Head of caudate nucleus (tissue), 42 donors: ENCODE measurements around the gene NR1H4.

Experiments
- DNase-seq, 42 donors: peaks; one replicate each; pipeline versions ENCODE4 v3.0.0 to v3.0.0-alpha.2; 2020 to 2021; ENCODE audit warnings: mixed read lengths in 7 of 42
- intact Hi-C: fragments of 100-400 bp; cut with DNase I; formaldehyde crosslinking; loops from one replicate; pipeline ENCODE4 v1.15.0; 2022

NR1H4 gene

DNA sequence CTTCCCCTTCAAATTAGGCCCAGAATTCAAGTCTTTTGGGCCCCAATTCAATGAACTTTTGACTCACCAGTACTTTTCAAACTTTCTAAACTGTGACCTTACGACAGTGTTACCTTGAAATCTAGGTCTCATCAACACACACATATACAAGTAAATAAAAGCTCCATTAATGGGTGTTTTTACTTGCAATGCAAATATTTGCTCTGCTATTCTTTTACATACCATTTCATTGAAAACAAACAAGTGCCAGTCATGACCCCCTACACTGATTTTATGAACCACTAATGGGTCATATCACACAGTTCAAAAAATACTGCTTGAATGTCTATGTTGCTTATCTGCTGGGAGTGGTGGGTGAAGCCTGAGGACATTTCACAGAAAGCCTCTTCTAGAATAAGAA lies 9.1 kb upstream of the NR1H4 start:
- DNase-seq, result no peak
- intact Hi-C loops, result no loop called here

DNA sequence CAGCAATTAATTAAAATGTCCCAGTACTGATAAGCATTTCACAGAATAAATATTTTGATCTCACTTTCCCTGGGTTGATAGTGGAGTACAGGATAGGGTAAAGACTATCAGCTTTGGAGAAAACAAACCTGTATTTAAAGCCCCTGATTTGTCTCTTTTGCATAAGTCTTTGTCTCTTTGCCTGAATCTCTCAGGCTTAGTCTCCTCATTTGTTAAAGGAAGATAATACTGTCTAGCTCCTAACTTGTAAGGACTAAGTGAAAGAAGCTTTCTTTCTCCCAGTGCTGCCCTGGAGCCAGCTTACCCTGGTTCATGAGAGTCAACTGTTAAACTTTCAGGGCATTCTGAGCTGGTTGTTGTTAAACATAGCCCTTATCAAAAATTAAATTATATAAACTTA lies 5.5 kb upstream of the NR1H4 start:
- intact Hi-C loops, result no loop called here
- no peak for DNase-seq

DNA sequence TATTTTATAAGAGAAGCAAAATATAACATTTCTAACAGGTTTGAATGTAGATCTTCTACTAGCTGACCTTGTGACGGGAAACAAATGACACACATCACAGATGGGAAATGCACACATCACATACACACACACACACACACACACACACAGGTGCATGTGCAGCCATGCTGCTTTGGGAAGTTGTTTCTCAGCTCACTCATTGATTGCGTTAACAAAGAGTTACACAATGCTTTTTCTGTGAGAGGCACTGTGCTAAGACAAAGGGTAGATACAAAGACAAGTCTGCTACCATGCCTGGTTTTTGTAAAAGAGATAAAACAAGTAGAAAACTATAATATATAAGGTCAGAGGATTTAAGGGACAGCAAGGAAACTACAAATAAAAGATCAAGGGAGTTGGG lies 1.3 kb upstream of the NR1H4 start:
- intact Hi-C loops, result no loop called here

DNA sequence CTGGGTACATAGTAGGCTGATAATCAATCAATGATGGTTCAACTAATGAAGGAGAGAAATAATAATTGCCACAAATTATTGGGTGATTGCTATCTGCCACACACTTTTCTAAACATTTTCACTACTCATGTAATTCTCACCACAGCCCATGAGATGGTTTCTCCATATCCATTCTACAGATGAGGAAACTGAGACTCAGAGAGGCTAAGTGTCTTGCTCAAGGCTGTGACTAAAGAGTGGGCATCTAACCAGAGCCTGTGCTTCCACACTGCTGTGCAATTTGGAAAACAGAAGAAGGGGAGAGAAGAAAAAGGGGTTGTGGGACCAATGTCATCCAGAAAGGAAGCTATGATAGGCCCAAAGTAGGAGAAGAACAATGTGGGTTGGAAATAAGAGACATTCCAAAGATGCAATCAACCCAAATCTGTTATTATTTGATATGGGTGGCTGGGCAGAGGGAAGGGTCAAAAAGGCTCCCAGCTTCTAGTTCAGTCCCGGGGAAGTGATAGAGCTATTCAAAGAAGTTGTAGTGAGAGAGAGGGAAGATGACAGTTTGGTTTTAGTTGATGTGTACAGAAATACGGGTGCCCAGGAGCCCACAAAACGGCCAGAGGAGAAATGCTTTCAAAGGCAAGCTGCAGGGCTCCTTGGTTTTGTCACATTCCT lies 483 bp upstream of the NR1H4 start:
- no peak for DNase-seq
- intact Hi-C loops, result no loop called here

More for the DNA sequence above, 1.3 kb upstream of the NR1H4 start:
- no peak for DNase-seq

DNA sequence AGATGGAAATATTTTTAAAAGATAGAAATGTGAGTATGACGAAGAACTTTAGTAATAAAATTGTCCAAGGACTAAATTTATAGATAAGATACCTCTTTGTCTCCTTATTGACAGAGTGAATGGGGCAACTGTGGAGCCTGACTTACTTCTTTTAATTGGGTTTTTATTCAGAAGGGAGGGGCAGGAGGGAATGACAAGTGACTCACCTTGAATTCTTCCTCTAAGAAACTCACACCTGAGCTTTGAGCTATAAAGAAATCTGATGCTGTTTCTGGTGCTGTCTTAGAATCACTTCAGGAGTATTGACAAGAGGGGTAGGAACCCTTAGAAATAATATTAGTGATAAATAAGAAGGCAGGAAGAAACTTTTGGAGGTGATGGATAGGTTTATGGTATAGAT lies 951 bp downstream of the NR1H4 start:
- intact Hi-C loops, result no loop called here
- DNase-seq, result no peak

DNA sequence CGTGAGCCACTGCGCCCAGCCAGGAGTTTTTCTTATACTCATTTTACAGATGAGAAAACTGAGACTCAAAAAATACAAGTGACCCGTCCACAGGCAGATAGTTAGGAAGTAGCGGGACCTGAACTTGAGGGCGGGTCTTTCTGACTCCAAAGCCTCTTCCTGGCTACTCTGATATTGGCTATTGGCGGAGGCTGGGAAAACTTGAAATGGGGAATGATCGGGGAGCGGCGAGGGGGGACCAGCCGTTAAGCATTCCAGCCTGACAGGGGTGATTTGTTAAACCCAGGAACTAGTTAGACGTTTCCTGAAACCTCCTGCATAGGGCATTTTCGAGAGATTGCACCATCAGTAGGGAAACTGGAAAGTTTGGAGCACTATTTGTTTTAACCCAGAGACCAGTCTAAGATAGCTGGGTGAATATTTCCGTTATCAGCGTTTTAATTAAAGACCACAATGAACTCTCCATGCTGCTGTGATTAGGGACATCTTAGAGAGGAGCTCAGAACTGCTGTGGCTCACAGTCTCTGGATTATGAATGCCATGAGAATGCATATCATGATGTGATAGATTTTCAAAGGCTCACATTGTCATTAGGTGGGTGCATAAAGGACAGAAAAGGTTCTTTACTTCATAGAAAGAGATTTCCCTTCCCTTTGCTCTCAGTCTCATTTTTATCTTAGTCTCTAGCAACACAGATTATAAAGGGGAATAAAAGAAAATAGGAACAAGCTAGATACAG lies 2.5 kb downstream of the NR1H4 start:
- no peak for DNase-seq

DNA sequence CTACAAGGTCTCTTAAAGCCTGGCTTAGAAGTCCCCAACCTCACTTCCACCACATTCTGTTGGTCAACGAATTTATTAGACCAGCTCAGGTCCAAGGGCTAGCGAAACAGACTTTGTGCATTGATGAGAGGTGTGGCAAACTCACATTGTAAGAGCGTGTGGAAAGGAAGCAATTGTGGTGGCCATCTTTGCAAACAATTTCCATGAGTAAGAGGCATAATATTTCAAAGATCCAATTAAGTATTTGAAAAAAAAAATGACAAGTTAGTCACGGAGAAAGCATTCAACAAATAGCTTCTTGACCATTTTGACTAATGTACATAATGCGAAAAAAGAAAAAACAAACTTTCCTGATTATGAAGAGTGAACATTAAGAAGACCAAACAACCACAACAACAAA lies 7.4 kb downstream of the NR1H4 start:
- no peak for DNase-seq
- intact Hi-C loops, result no loop called here

More for the DNA sequence above, 2.5 kb downstream of the NR1H4 start:
- intact Hi-C loops, result no loop called here

DNA sequence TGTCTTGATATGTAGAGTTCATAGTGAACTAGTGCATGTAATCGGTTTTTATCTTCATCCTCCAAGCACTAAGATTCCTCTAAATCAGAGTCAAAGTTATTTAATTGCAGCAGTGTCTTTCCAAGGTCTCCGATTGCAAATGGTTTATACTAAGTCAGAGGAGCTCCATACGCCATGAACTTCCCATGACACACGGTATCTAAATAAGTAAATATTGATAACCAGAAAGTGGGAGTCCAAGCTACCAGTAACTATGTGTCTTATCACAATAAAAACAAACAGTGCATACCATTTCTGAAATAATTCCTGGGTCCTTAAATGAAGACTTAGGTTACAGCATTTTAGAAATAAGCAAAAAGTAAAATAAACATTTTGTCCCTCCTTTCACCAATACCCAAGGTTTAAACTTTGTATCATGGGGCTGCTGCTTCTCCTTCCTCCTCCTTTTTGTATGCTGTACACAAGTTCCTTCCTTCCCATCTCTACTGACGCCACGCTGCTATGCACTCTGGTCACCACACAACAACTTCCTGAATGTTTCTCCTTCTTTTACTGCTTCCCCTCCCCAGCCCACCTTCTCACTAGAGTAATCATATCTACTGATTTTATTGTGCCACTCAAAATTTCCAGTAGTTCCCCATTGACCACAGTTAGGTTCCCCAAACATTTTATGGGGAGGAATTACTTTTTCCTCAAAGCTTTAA lies 10.7 kb downstream of the NR1H4 start:
- intact Hi-C loops, result no loop called here
- DNase-seq, result no peak

DNA sequence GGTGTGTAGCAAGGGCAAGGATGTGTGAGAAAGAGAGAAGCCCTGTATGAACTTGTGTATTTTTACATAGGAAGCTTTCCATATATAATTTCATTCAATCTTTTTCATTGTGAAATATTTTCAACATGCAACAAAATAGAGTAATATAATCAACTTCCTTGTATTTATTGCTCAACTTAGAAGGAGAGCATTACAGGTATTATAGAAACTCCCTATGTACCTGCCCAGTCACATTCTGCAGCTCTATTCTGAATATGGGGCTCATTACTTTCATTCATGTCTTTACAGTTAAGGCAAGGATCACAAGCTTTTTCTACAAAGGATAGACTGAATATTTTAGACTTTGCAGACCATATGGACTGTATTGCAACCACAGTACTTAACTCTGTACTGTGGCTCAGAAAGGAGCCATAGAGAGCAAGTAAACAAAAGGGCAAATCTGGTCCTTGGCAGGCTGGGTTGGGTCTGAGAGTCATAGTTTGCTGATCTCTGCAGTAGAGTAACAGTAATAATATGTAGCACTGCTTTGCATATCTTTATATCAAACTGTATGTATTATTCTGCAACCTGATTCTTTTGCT lies 11.3 kb downstream of the NR1H4 start:
- DNase-seq, result no peak
- intact Hi-C loops, result no loop called here

DNA sequence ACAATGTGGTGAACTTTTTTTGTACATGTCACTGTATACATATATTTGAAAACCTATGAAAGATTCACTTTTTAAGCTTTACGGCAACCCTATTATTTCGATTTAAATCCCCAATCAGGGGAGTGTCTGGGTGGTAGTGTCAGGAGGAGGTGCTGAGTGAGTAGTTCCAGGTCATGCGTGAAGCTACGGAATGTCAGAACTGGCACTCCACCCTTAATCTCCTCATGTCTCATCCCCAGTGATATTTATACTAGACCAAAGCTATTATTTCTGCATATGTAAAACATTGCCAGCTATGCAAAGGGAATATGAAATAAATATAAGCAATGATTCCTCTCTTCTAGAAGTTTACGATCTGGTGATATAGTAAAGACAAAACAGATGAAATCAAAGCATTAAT lies 12.3 kb downstream of the NR1H4 start:
- intact Hi-C loops, result no loop called here

DNA sequence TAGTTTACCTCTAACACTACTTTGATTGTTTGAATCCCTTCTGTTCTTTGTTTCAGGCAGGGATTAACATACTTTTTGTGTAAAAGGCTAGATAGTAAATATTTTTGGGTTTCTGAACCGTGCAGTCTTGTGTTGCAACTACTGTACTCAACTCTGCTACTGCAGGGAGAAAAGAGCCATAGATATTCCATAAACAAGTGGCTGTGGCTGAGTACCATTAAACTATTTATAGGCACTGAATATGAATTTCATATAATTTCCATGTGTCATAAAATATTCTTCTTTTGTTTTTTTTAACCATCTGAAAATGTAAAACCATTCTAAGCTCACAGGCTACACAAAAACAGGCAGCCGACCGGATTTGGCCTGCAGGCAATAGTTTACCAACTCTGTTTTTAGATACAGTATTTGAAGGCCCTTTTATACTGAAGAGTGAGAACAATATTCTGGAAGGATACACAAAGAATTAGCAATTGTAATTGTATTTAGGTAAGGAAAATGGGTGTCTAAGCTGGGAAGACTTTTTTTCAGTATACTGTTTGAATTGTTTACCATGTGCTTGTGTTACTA lies 15.7 kb downstream of the NR1H4 start:
- no peak for DNase-seq
- intact Hi-C loops, result no loop called here

More for the DNA sequence above, 12.3 kb downstream of the NR1H4 start:
- DNase-seq, result no peak

DNA sequence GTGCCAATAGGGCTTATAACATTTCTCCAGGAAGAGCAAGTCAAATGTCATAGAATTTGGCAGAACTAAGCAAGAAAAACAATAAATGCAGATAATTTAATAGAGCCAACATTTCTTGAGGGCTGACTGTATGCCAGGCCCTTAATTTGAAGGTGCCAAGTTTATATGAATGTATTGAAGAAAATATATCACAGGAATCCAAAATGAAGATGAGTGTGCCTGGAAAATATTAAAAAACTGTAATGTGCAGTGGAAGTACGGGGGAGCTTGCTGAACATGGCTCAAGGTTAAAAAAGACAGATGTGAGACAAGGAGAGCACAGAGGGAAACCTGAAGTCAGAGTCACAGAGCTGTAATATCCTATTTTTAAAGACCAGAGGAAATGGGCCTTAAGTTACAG lies 16.4 kb downstream of the NR1H4 start:
- no peak for DNase-seq
- intact Hi-C loops, result no loop called here

DNA sequence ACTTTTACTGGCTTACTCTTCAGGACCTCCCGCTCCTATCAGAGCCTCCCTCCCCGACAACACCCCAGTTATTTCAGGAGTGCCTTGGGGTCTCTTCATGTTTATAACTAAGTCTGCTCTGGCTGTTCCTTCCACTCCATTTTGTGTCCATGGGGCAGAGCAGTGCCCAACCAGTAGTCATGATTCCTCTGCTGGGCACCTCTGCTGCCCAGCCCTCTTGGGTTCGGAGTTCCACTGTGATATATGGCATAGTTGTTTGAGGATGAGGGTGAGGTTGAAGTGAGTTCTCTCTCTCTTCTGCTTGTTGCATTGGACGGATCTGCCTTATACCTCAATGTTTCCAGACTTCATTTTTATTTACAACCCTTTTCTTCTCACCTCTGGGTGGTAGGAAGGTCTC lies 17.4 kb downstream of the NR1H4 start:
- intact Hi-C loops, result no loop called here
- DNase-seq, result no peak

DNA sequence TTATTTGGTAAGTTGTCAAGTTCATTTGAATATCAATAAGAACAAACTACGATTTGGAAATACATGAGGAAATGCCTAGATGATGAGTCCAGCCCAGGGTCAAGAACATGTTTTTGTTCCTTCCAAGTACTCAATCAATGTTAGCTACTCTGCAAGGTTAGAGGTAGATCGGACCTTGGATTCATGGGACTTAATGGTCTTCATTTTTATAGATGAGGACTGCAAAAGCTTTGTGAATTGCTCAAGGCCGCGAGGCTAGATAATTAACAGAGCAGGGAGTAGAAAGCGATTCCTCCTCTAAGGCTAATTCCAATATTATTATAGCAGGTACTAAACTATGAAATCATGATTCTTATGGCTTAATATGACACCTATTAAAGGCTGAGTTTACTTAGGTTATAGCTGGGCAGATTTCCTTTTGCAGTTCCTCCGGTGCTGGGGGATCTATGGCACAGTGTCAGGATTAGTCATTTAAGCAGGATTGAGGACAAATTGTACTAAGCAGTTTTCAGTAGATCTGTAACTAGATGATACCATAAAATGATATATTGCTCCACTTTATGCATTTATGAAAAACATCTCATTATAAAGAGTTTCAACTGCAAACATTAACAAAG lies 19.8 kb downstream of the NR1H4 start:
- intact Hi-C loops, result no loop called here
- no peak for DNase-seq

DNA sequence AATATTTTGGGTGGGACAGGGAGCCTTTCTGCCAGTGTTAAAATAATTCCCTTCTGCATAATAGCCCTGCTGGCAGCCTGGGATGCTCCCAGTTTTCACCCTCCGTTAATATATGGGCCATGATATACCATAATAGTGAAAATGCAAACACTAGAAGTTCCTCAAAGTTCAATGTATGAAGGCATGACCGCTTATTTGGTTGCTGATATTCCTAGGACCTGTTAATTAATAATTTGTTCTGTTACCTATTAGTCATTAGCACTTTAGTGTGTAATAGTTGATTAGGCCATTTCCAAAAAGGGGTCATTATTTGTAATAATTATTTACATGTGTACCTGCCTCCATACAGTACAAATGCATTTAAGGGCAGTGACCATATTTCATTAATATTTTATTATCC lies 20.4 kb downstream of the NR1H4 start:
- intact Hi-C loops, result no loop called here
- no peak for DNase-seq

DNA sequence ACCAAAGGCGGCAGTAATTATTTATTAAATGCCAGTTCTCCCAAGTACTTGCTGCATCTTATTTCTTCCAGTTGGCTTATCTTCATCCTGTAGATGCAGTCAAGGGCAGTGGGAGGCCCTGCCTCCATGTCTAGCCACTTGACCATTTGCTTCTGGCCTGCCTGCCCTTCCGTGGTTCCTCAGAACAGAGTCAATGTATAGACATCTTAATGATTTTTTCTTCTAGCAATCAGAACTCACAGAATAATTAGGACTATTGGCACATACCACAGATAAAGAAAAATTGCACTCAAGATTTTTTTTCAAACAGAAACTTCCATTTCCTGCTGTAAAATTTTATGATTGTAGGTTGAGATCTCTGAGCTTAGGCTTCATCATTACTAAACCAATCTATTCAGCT lies 20.9 kb downstream of the NR1H4 start:
- intact Hi-C loops, result no loop called here
- no peak for DNase-seq

DNA sequence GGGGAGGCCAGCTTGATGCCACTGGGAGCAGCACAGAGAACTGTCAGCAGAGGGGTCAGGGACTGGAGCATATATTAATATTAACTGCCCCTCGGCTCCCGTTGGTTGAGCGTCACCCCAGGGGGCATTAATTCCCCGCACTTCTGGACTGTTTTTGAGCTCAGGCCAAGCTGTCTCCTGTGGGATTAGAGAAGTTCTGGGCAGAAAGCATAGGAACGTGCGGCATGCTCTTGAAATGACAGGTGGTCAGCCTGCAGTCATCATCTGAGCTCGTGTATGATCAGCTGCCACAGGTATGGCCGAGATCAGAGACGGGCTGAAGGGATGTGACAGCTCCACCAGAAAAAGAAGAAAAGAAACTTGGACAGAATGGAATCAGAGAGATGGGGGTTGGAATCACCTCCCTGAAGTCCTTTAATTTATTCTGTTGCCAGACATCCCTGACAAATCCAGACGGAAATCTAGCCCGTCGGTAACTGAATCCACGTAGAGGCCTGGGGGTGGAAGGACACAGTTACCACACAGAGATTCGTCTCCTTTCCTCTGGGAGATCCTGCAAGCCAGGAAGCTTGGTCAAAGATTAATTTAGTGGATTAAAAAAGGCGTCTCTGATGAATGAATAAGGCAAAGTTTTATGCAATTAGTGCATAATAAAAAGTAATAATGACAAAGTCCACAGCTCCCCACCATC lies 23.6 kb downstream of the NR1H4 start:
- intact Hi-C loops, result no loop called here
- DNase-seq, result no peak

DNA sequence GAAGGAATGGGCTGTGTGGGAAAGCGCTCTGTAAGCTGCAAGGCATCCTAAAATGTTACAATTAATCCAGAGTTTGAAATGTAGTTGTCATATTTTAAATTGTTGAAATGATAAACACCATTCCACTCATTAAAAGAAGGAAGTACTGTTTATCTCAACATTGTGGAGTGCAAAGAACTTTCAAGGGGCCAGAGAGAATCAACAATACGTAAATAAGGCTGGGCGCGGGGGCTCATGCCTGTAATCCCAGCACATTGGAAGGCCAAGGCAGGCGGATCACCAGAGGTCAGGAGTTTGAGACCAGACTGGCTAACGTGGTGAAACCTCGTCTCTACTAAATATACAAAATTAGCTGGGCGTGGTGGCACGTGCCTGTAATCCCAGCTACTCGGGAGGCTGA lies 24.5 kb downstream of the NR1H4 start:
- DNase-seq, result no peak
- intact Hi-C loops, result no loop called here

DNA sequence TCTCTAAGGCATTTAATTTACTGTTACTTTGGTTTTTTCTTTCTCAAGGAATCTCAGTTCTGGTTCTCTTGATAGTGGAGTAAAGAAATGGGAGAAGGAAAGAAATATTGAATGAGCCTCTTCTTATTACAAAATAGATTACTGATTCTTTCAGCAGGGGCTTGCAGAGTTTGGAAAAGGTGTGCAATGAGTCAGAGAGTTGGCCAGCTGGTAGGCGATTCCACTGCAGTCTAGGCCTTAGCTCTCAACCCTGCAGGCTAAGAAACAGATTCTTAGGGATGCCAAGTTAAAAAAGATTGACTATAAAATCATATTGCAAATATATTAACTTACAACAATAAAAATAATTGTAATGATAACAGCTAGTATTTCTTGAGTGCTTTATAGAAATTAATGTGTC lies 25.8 kb downstream of the NR1H4 start:
- intact Hi-C loops, result no loop called here
- DNase-seq, result no peak
